GM21576 (cell line): ENCODE results near the gene NBPF3.

Source experiments
- ATAC-seq: cut with Tn5 transposase; IDR thresholded peaks from one replicate; pipeline ENCODE4 v1.9.1; 2021; ENCODE audit warnings: mild to moderate bottlenecking, moderate library complexity; ENCODE audit not compliant: unreplicated experiment

NBPF3 gene

DNA sequence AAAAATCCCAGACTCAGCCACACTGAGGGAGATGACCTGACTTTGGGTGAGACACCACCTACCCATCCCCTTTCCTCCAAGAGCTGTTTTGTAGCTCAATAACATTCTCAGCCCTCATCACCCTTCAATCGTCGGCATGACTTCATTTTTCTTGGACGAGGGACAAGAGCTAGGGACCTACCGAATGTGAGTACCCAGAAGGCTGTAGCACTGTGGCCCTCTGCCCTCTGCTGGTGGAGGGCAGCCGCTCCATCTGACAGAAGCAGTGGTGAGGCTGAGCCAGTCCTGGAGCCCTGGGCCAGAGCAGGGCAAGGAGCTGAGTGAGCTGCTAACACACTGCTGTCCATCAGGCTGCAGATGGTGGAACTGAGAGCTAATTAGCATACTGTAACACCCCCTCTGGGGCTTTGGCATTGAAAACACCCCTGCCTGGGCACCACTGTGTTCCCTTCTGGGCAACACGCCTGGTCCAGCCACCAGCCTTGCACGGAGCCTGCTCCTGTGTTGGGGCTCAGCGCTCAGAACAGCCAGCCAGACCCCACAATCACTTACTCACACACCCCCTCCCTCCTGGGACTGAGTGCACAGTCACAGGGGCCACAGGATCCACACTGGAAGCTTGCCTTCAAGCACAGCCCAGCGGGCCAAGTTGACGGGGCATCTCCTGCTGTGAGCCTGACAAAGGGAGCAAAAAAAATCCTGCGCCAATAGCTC lies 51.0 kb downstream of the NBPF3 start:
- no peak for ATAC-seq

DNA sequence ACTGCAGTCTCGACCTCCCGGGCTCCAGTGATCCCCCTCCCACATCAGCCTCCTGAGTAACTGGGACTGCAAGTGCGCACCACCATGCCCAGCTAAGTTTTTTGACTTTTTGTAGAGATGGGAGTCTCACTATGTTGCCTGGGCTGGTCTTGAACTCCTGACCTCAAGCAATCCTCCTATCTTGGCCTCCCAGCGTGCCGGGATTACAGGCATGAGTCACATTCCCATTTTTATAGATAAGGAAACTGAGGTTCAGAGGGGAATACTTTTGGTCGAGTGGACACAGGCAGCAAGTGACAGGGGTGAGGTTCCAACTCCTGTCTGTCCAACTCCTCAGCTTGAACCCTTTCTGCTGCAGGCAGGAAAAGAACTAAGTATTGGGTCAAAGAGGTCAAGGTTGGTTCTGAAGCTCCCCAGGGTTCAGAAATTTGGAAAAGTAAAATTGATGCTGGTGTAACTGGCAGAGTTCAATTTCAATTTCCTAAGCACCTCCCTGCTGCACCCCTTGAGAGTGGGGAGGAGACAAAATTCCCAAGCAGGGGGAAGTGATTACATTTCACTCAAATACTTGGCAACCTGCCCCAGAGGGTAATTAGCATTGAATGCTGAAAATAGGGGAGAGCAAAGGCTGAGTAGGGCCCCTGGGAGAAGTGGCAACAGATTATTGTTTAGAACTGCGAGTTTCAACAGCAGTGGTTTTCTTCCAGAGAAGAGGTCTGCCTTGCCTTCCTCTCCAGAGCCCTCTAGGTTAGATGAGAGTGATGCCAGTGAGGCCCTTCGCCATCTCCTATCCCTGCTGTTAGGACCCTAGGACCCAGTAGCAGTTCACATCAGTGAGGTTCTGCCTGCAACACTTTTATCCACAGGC lies 51.8 kb downstream of the NBPF3 start:
- ATAC-seq: no peak

DNA sequence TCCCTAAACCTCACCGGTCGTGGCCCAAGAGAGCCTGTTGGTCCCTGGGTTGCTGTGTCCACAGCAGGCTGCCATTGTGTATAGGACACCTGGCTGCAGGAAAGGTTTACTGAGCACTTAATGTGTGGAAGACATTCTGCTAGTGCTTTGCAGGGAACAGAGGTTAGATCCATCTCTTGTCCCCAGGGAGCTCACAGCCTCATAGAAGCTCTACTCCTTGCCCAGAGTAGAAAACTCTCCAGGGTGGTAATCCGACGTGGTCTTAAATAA lies 52.4 kb downstream of the NBPF3 start:
- no peak for ATAC-seq

DNA sequence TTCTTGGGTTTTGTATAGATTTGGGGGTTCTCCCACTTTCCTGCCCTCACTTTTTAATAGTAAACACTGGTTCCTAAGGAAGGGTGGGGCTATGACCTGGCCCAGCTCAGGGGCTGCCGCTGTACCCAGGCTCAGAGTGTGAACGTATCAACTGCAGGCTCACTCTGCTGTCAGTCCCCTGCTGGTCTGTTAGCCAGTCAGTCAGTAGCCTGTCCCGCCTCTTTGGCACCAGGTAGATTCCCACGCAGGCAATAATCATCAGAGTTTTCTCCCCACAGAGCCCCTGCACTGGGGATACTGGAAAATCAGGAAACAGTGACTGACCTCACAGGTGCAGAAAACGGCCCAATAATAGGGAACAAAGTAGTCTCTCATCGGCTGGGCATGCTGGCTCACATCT lies 54.3 kb downstream of the NBPF3 start:
- no peak for ATAC-seq

DNA sequence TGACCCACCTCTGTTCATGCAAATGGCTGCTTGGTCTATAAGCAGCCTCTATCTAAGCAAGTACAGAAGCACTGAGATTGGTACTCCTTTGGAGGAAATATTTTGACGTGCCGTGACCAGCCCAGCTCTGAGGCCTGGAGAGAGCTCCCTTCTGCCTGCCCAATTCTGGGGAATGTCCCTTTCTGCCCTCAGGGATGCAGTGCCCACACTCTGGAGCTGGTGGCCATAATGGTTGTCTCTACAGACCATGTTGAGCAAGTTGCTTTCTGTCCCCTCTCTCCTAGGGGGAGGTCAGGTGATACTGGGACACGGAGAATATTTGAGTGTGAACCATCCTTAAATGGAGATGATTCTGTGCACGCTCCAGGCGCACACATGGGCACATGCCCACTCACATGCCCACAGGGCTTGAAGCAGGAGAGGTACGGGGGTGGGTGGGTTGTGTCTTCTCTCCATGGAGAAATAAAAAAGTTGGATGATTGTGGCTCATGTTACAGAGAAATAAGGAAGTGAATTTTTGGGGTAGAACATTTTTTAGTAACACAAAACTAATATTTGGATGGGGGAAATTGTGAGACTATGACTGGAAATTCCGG lies 55.4 kb downstream of the NBPF3 start:
- no peak for ATAC-seq

DNA sequence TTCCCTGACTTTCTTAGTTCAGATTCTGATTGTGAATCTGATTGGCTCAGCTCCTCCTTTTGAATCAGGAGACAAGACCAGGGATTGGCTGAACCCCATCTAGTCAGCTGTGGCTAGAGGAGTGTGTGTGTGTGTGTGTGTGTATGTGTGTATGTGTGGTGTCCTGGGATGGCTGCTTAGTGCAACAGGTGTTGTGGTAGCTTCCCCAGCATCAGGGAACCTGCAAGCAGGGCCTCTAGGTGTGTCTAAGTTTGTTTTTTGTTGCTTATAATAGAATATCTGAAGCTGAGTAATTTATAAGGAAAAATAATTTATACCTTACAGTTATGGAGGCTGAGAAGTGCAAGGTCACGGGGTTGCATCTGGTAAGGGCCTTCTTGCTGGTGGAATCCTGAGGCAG lies 56.1 kb downstream of the NBPF3 start:
- ATAC-seq: no peak

DNA sequence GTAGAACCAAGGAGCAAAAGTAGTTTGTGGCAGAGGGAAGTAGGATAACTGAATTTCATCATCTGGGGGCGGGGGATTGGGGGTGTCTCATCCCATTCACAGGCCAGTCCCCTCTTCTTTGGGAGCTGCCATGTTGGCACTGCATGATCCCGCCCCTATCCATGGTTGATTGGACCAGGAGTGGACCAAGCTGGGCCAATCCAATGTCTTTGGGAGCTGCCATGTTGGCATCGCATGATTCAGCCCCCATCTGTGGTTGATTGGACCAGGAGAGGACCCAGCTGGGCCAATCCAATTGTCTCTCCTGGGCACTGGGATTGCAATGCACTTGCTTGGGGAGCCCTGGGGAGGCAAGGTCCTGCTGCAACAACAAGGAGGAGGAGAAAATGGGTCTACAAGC lies 56.9 kb downstream of the NBPF3 start:
- no peak for ATAC-seq

DNA sequence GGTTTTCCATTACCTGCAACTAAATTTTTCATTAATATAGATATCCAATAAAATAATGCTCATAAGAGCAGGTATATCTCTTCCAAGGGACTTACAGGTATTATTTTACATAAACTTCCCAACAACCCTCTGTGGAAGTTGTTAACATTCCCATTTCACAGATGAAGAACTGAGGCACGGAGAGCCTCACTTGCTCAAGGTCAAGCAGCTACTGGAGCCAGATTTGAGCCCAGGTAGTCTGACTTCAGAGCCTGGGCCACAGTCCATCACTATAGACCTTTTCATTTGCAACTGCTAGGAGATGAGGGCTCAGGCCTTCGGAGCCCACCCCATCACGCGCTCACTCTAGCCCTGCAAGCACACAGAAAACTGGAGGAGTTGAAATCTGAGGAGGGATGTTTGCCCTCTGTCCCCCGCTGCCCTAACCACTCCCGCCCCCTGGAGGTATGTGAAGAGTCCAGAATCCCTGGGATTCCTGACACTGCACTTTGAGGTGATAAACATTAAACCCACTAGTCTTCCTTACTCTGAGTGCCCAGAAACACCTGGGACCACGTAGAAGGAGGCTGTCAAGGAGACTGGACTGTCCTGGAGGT lies 57.6 kb downstream of the NBPF3 start:
- ATAC-seq: no peak

DNA sequence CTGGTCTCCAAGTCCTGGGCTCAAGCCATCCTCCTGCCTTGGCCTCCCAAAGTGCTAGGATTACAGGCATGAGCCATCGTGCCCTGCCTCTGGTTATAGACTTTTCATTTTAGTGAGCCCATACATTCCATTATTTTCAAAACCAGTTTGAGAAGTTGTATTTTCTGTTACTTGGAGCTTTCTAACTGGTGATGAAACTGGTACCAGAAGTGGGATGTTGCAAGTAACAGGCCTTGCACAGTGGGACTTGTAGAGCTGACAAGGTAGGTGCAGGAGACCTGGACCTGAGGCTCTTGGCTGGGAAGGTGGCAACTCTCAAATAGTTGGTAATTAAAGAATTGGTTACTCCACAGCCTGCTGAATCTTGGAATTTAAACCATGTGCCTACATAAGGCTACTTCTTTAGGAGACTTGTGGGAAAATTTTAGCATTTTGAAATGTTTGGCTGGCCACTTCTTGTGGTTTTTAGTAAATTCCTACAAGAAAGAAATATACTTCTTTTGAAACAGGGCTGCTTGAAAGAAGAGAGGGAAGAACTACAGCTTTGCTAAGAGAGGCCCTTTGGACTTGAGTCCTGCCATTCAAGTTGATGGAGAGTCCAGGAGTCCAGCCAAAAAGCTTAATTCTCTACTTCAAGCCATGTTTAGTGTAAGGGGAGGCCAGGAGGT lies 59.5 kb downstream of the NBPF3 start:
- ATAC-seq: no peak

DNA sequence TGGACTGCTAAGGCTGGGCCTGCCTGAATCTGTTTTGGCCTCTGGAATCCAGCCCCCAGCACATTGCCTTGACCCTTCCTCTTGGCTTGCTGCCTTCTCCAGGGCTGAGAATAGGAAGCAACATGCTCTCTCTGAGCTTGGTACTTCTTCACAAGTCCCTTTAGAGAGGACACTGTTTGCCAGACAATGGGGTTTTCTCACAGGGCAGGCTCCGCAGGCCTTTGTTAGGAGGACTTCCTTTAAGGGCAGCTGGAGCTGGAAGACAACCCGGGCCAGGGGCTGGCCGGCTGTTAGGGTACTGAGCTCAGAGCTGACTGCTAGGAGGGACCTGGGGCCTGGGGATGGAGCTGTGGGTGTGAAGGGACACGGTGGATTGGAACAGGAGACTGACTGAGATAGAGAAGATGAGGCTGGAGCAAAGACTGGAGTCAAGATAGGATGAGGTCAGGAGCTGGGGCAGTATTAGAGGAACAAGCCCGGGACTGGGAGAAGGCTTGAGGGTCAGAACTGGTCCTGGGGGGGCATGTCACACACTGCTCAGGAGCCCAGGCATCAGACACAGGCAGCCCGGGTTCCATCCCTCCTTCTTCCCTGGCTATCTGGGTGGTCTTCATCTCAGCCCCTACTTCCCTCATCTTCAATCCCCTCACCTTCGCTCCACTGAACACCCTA lies 63.9 kb downstream of the NBPF3 start:
- ATAC-seq: no peak

DNA sequence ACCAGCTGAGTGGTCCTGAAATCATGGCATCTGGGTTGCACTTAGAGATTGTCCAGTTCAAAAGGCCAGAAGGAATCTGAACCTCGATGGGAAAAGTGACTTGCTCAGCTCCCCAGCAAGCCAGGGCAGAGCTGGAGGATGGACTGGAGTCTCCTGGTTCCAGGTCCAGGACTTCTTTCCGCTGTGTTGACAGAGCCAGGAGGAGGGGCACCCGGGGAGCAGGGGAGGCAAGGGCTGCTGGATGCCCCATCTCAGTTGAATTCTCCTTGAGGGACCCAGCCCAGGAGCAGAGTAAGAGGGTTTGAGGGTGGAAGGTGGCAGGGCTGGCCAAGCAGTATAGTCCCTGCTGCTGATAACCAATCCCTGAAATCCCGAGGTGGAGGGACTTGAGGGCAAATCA lies 66.9 kb downstream of the NBPF3 start:
- ATAC-seq: no peak

DNA sequence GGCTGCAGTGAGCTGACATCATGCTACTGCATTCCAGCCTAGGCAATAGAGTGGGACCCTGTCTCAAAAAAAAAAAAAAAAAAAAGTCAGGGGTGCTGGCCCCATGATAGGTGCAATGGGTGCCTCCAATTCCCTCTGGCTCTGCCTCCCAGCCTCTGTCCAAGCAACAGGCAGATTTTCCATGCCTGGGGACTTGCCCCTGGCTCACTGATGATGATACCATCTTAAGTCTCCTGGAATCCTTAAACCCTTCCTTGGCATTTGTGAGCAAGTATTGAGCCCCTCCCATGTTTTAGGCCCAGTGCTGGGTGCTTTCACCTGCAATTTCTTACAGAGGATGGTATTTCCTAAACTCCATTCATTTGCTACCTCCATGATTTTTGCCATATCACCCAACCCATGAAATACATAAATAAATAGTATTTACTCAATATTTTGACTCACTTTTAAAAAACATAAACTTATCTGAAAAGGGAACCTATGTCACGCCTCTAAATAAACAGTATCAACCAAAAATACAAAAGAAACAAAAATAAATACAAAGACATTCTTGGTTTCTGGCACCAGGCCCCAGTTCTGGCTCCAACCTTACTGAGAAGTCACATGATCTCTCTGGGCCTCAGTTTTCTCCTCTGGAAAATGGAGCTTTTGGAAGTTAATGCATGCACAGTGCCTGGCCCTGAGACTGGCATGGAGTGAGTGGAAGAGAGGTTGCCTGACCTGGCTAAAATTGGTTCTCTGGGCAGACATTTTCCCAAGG lies 67.8 kb downstream of the NBPF3 start:
- no peak for ATAC-seq

DNA sequence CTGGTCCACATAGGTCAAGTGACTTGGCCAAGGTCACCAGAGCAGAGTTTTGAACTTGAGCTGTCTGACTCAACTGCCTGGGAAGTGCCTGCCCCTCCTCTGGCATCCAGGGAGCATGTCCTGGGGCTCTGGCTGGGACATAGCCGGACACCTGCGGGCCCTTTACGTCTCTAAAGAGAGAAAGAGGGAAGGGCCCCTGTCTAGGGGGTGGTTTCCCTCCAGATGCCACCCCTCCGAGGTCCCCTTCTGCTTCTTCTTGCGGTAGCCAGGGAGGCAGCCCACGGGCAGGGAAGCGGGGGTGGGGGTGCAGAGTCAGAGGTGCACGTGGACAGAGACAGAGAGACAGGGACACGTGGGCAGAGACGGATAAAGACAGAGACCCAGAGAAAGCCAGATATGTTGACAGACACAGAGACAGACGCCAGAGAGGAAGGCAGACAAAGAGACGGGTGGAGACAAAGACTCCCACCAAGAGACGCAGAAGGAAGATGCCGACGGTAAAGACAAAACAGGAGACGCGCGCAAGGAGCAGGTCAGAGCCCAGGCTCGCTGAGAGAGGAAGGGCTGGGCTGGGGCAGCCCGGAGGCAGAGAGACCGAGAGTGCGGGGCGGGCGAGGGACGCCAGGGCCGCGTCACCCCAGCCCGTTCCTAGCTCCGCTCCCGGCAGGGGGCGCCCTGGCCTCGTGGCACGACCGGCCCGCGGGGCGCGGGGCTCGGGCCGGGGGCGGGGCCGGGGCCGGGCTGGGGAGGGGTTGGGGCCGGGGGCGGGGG lies 68.8 kb downstream of the NBPF3 start:
- ATAC-seq: no peak

DNA sequence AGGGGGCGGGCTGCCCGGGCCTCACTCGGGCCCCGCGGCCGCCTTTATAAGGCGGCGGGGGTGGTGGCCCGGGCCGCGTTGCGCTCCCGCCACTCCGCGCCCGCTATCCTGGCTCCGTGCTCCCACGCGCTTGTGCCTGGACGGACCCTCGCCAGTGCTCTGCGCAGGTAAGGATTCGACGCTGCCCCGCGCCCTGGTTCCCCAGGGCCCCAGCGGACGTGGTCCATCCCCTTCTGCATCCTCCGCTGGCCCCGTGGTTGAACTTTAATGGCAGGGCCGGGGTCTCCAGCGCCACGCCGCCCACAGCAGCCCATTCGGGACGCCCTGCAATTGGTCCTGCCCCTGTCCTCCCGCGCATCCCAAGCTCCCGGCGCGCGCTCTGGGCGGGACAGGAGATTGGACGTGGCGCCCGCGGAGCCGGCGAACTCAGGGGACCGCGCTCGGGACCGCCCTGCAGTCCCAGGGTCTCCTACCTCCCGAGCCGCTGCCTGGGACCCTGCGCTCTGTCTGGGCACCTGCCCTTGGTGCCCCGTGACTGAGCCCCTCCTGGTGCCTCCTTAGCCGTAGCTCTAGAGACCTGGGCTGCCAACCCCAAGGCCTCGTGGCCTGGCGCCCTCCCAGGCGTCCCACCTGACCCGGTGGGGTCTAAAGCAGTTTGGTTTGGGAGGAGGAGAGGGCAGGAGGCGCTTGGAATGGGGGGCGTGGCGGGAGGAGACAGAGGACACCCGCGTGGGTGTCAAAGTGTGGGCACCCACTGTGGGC lies 69.6 kb downstream of the NBPF3 start, which contains the start of gene ALPL:
Gene ALPL, plus strand, starts transcription at position 73 of the 762 bp plus-strand sequence. CDS start 44,659 bp downstream, outside the sequence.
- ATAC-seq: no peak

DNA sequence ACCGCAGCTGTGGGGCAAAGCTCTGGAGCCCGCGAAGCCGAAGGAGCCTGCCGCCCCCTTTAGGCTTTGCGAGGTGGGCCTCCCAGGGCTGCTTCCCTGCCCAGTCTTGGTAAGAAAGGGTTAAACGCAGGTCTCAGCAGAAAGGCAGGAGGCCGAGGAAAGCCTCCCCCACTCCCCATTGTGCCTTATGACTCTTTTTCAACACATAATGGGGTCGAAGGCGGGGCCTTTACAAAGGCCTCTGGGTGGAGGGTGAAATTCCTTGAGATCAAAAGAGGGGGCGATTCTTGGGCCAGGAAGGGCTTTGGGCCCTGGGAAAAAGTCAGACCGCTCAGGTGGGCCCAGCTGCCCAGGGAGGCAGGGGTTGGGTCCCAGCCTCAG lies 70.2 kb downstream of the NBPF3 start:
- ATAC-seq: no peak

DNA sequence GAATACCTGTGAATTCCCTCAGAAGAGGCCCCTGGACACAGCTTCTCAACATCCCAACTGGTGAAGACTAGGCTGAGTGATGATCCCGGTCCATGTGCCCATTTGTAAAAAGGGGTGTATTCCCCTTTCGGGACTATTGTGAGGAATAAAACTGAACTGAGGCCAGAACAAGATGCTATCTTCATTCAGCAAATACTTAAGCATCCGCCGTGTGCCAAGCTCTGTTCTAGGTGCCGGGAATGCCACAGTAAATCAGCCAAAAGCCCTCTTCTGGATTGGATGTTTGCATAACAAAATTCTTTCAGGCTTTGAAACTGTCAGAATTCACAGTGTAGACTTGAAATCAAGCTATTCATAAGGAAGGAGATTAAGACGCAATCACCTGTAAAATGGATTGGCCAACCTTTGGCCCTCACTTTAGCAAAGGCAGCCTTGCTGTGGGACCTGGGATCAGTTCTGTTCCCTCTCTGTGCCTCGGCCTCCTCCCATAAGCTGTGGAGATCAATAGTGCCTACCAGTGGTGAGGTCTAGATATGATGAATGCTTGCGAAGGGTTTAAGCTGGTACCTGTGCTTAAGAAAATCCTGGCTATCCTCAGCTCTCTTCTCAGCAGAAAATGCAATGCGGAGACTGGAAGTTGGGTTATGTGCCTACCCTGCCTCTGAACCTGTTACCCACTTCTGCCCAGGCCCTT lies 71.1 kb downstream of the NBPF3 start:
- no peak for ATAC-seq

DNA sequence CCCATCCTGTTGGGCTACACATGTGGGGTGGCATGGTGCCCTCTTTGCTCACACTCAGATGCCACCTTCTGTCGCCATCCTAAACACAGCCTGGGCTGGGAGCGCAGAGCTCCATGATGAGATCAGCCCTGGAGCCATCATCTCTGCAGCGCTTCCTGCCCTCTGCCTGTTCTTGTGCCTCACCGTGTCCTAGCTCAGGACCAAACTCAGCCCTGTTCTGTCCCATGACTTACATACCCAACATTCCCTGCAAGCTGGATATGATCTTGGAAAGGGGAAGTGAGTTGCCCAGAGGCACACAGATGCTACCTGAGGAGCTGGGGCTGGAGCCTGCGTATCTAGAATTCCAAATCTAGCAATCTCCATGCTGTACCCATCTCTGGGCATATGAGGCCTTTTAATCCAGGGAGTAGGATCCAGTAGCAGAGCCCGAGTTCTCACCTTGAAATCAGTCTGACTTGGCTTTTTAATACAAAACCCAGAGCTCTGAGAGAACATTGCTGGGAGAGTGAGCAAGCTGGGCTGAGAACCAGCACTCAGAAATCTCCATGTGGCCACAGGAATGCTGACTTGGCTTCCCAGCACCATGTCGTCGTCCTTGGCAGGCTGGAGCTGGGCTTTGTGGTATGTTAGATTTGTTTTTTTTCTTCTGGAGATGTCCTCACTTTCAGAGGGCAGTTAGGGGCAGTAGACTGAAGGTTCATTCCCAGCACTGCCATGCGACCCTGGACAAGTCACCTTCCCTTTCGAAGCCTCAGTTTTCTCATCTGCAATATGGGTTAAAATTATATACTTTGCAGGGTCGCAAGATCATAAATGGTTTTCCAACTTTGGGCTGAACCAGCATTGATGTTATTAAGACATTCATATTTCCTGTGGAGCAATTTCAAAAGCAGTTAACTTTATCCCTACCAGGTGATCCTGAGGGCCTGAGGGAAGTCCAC lies 71.9 kb downstream of the NBPF3 start:
- no peak for ATAC-seq
